ENCODE results near the gene ZNF341. TPM values are rescaled to one million over a fixed set of nuclear protein-coding genes. Genes with fewer than 3 reads are reported as not detected.

Gene ZNF341
- total and polyA plus RNA-seq, 9 of the 15 experiments (the other 6 are each of a cell fraction or from before 2014, with no cell fraction given): 0.08 to 2.6 (median 1.0) TPM

DNA sequence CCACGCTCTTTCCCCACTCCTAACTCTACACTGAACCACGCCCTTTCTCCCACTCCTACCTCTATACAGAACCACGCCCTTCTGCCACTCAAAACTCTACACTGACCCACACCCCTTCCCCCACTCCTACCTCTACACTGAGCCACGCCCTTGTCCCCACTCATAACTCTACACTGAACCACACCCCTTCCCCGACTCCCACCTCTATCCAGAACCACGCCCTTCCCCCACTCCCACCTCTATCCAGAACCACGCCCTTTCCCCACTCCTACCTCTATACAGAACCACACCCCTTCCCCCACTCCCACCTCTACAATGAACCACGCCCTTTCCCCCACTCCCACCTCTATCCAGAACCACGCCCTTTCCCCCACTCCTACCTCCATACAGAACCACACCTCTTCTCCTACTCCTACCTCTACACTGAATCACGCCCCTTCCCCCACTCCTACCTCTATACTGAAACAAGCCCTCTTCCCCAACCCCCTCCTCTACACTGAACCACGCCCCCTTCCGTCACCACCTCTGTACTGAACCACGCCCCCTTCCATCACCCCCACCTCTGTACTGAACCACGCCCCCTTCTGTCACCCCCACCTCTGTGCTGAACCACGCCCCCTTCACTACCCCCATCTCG lies 21.8 kb upstream of the ZNF341 start (continued):
- TF ChIP-seq ZBTB26 (CRISPR knock-in tag; IDR thresholded peaks at IDR 0.05) (0 out of 2 replicates have a peak, but pooled peaks have one; percentile 12), HDGF (IDR thresholded peaks at IDR 0.05) (0 out of 2 replicates have a peak, but pooled peaks have one; percentile 78), SMAD4 (CRISPR knock-in tag; conservative IDR thresholded peaks at IDR 0.05) (no peak), MCM3 (IDR thresholded peaks at IDR 0.05) (no peak), SFPQ (IDR thresholded peaks at IDR 0.05; ENCODE audit: low read depth, low read length) (no peak), SP1 (CRISPR knock-in tag; IDR thresholded peaks at IDR 0.05) (0 out of 2 replicates have a peak, but pooled peaks have one; percentile 35), ELK3 (CRISPR knock-in tag; IDR thresholded peaks at IDR 0.05) (no peak), SREBF2 (CRISPR knock-in tag; IDR thresholded peaks at IDR 0.05) (no peak), BMI1 (IDR thresholded peaks at IDR 0.05; ENCODE audit: low read length) (no peak), CBFA2T2 (conservative IDR thresholded peaks at IDR 0.05) (0 out of 2 replicates have a peak, but pooled peaks have one; percentile 6), SMARCA4 (IDR thresholded peaks at IDR 0.05) (peak; percentile 23; the same call in 1 of the 2 replicates), MTA2 (IDR thresholded peaks at IDR 0.05; ENCODE audit: low read depth) (peak; percentile 63), ARID3B (CRISPR knock-in tag; IDR thresholded peaks at IDR 0.05; ENCODE audit: borderline replicate concordance) (no peak), TEAD1 (CRISPR knock-in tag; IDR thresholded peaks at IDR 0.05) (no peak), NCOA4 (IDR thresholded peaks at IDR 0.05; ENCODE audit: partially characterized antibody) (peak; percentile 6), GTF3C2 (IDR thresholded peaks at IDR 0.05; ENCODE audit: borderline replicate concordance, extremely low read depth, insufficient read length) (no peak)
- TF ChIP-seq, protein P1, sequence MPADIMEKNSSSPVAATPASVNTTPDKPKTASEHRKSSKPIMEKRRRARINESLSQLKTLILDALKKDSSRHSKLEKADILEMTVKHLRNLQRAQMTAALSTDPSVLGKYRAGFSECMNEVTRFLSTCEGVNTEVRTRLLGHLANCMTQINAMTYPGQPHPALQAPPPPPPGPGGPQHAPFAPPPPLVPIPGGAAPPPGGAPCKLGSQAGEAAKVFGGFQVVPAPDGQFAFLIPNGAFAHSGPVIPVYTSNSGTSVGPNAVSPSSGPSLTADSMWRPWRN (IDR thresholded peaks at IDR 0.05; ENCODE audit: low read depth): no peak

Measured in K562 (cell line).